GM13977 (cell line): Measurements from ENCODE around the gene AK9.

Source experiments
- DNase-seq: peaks from one replicate; pipeline ENCODE4 v3.0.0; 2012; ENCODE audit warnings: low spot score
- CTCF ChIP-seq: IDR thresholded peaks from 2 replicates; pipeline ENCODE4 v1.5.1; 2012; ENCODE audit warnings: mild to moderate bottlenecking, control low read depth; ENCODE audit not compliant: insufficient read depth; ENCODE audit errors: extremely low read depth, missing control alignments
- in situ Hi-C: fragments of 300-500 bp; cut with MboI; formaldehyde crosslinking; loops from one replicate; pipeline ENCODE4 v1.12.0; 2022; ENCODE audit warnings: low sequenced_read_pairs, low pct_unique_long_range_greater_than_20kb, mixed read lengths, inconsistent platforms; ENCODE audit not compliant: unreplicated experiment

AK9 gene

DNA sequence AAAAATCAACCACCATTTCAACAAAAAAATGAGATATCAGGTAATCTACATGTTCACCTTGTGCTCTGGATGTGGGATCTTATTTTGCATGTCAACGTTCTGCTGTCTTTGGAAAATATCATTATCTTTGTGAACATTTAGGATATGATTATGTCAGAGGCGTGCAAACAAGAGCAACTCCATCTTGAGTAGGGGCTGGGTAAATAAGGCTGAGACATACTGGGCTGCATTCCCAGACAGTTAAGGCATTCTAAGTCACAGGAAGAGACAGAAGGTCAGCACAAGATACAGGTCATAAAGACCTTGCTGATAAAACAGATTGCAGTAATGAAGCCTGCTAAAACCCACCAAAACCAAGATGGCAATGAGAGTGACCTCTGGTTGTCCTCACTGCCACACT, 179.2 kb downstream of the AK9 start:
- in situ Hi-C loops, result loop anchor here (25.0 kb wide), 1 partner anchor 175 kb away; the partner anchor contains the start of genes AK9 and FIG4

GRCh38 chr6:109510358-109510757, 180.6 kb downstream of the AK9 start:
- no peak for DNase-seq
- in situ Hi-C loops, result loop anchor here (25.0 kb wide), 1 partner anchor 177 kb away; the partner anchor contains the start of genes AK9 and FIG4
- no peak for TF ChIP-seq CTCF

More for the DNA sequence above, 179.2 kb downstream of the AK9 start:
- TF ChIP-seq CTCF, result no peak
- DNase-seq, result no peak

GRCh38 chr6:109508166-109508860, 182.7 kb downstream of the AK9 start:
- in situ Hi-C loops, result loop anchor here (25.0 kb wide), 1 partner anchor 179 kb away; the partner anchor contains the start of genes AK9 and FIG4
- TF ChIP-seq CTCF, result no peak
- no peak for DNase-seq

GRCh38 chr6:109507490-109508072, 183.4 kb downstream of the AK9 start:
- no peak for TF ChIP-seq CTCF
- no peak for DNase-seq
- in situ Hi-C loops, result loop anchor here (25.0 kb wide), 1 partner anchor 180 kb away; the partner anchor contains the start of genes AK9 and FIG4

DNA sequence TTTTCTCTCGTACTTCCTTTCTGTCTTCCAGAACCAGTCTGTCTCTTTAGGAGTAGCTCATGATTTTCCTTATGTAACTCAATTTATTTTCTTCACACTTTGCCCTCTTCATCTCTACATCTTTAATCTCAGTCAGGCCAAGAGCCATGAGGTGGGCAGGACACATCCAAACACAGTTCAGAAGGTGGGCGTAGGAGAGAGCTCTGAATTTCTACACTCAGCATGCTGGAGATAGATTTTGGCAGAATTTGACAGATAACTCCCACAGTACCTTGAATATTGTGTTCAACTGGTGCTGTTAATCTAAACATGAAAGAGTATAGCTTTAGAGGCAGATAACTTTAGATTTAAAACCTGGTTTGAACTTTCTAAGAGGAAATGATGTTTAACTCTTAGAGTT, 184.2 kb downstream of the AK9 start:
- in situ Hi-C loops, result loop anchor here (25.0 kb wide), 1 partner anchor 180 kb away; the partner anchor contains the start of genes AK9 and FIG4
- no peak for DNase-seq
- no peak for TF ChIP-seq CTCF

GRCh38 chr6:109506314-109506713, 184.7 kb downstream of the AK9 start:
- TF ChIP-seq CTCF, result no peak
- no peak for DNase-seq
- in situ Hi-C loops, result loop anchor here (25.0 kb wide), 1 partner anchor 181 kb away; the partner anchor contains the start of genes AK9 and FIG4
